GM12892 (cell line): ENCODE results near the gene NBR1.

Source experiments
- POLR2A ChIP-seq: IDR thresholded peaks from 2 replicates; pipeline ENCODE4 v1.6.1; 2011; ENCODE audit warnings: low read depth, low read length, control low read depth
- POLR2AphosphoS5 ChIP-seq: IDR thresholded peaks from 2 replicates; pipeline ENCODE4 v1.6.1; 2011; ENCODE audit warnings: low read depth, low read length, control low read depth
- TAF1 ChIP-seq: IDR thresholded peaks from 2 replicates; pipeline ENCODE4 v1.6.1; 2011; ENCODE audit warnings: low read depth, mild to moderate bottlenecking, control low read depth, low read length, borderline replicate concordance

GRCh38 chr17:43211123-43211479 lies 40.1 kb downstream of the NBR1 start:
- TF ChIP-seq POLR2AphosphoS5 (no peak), TAF1 (no peak), POLR2A (no peak)
